Measurements from ENCODE around the gene TMEM244.

The TMEM244 gene, protein sequence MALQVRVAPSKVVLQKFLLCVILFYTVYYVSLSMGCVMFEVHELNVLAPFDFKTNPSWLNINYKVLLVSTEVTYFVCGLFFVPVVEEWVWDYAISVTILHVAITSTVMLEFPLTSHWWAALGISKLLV

DNA sequence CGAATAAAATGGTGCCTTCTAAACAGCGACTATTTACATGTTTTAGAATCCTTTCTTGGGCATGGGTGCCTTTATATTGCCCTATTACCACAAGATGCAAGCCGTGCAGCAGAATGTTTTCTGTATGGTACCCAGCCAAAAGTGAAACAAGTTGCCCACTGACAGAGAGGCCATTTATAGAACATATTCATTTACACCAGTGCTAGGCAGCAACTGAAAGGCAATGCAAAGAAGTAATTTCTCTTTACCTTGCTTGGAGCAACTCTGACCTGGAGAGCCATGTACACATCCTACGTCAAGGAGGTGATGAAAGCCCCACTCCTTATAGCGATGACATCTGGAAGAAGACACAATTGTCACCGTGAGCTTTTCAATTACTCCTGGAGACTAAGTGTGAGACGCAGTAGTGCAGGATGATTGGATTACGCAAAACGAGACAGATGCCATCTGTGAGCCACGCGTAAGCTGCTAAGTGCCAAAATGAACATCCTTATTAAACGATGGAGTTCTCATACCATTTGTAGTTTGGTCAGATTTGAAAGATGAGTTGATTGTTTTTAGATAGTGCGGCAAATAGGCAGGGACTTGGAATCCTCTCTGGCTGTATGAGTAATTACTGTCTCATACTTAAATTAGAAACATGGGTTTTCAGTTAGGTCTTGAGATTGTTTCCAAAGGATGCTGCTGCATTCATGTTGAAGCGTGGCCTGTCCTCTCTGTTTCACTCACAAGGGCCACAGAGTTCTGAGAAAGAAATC lies at the start of gene TMEM244:
Gene TMEM244, minus strand, starts transcription at position 408 of the 758 bp plus-strand sequence. Its CDS starts 127 bp downstream, at position 281.
- no peak within 1 kb of the TSS for H3K27ac ChIP-seq
- no peak within 1 kb of the TSS for H3K4me3 ChIP-seq (ENCODE audit: low read depth in 1 of 2, low read length in 1 of 2)
- TF ChIP-seq, protein P1, sequence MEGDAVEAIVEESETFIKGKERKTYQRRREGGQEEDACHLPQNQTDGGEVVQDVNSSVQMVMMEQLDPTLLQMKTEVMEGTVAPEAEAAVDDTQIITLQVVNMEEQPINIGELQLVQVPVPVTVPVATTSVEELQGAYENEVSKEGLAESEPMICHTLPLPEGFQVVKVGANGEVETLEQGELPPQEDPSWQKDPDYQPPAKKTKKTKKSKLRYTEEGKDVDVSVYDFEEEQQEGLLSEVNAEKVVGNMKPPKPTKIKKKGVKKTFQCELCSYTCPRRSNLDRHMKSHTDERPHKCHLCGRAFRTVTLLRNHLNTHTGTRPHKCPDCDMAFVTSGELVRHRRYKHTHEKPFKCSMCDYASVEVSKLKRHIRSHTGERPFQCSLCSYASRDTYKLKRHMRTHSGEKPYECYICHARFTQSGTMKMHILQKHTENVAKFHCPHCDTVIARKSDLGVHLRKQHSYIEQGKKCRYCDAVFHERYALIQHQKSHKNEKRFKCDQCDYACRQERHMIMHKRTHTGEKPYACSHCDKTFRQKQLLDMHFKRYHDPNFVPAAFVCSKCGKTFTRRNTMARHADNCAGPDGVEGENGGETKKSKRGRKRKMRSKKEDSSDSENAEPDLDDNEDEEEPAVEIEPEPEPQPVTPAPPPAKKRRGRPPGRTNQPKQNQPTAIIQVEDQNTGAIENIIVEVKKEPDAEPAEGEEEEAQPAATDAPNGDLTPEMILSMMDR (IDR thresholded peaks at IDR 0.05): no peak

DNA sequence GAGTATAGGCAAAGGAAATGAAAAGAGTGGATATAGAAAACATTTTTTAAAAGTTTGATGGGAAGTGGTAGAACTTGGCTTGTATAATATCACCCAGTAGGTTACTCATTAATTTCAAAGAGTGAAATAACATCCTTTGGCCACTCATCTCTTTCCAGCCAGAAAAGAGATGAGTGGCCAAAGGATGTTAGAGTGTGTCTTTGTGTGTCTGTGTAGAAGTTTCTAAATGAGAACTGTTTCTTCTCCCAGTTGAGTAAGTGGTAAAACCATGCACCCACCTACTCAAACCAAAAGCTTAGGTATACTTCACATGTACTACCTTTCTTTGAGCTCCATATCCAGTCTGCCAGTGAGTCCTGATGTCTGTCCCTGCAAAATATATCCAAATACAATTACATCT lies 47.7 kb upstream of the TMEM244 start:
- Histone ChIP-seq H3K4me1 (ENCODE audit: control insufficient read depth in 1 of 2, insufficient read depth in 1 of 2, low read depth in 1 of 2, low read length in 1 of 2) (peaks cover 16 to 24% of the 10 kb centered on the region in 2 experiments), H3K27ac (no peak overlapping the region), H3K36me3 (no peaks in the 10 kb centered on the region), H3K4me3 (ENCODE audit: low read depth in 1 of 2, low read length in 1 of 2) (no peak overlapping the region), H3K9me3 (no peaks in the 10 kb centered on the region), H3K27me3 (no peaks in the 10 kb centered on the region)
- TF ChIP-seq, protein P1 (IDR thresholded peaks at IDR 0.05): no peak

More for the DNA sequence above, at the start of gene TMEM244:
- Histone ChIP-seq H3K9me3 (no peaks in the 10 kb centered on the region), H3K4me1 (ENCODE audit: control insufficient read depth in 1 of 2, insufficient read depth in 1 of 2, low read depth in 1 of 2, low read length in 1 of 2) (no peaks in the 10 kb centered on the region), H3K36me3 (no peaks in the 10 kb centered on the region), H3K27me3 (no peaks in the 10 kb centered on the region)

GRCh38 chr6:129908356-129908755 lies 47.2 kb upstream of the TMEM244 start:
- TF ChIP-seq, protein P1 (IDR thresholded peaks at IDR 0.05): no peak
- peaks cover 16 to 24% of the 10 kb centered on the region in 2 experiments for H3K4me1 ChIP-seq (ENCODE audit: control insufficient read depth in 1 of 2, insufficient read depth in 1 of 2, low read depth in 1 of 2, low read length in 1 of 2)
- no peak overlapping the region for H3K27ac ChIP-seq
- no peaks in the 10 kb centered on the region for H3K27me3 ChIP-seq
- H3K9me3 ChIP-seq: no peaks in the 10 kb centered on the region
- H3K36me3 ChIP-seq: no peaks in the 10 kb centered on the region
- H3K4me3 ChIP-seq (ENCODE audit: low read depth in 1 of 2, low read length in 1 of 2): no peak overlapping the region

- H3K4me3 ChIP-seq (ENCODE audit: low read depth in 1 of 2, low read length in 1 of 2): no peak overlapping the region
- H3K4me1 ChIP-seq (ENCODE audit: control insufficient read depth in 1 of 2, insufficient read depth in 1 of 2, low read depth in 1 of 2, low read length in 1 of 2): peaks cover 14 to 20% of the 10 kb centered on the region in 2 experiments
- H3K27ac ChIP-seq: no peak overlapping the region
- no peaks in the 10 kb centered on the region for H3K27me3 ChIP-seq
- no peaks in the 10 kb centered on the region for H3K36me3 ChIP-seq
- TF ChIP-seq, protein P1 (IDR thresholded peaks at IDR 0.05): no peak
- no peaks in the 10 kb centered on the region for H3K9me3 ChIP-seq
Measured at GRCh38 chr6:129906515-129907077, 45.5 kb upstream of the TMEM244 start.

GRCh38 chr6:129903082-129903481 lies 42.0 kb upstream of the TMEM244 start:
- H3K4me3 ChIP-seq (ENCODE audit: low read depth in 1 of 2, low read length in 1 of 2): no peak overlapping the region

More at GRCh38 chr6:129903082-129903481, 42.0 kb upstream of the TMEM244 start:
- no peak overlapping the region for H3K27ac ChIP-seq
- no peaks in the 10 kb centered on the region for H3K27me3 ChIP-seq
- no peaks in the 10 kb centered on the region for H3K9me3 ChIP-seq
- H3K4me1 ChIP-seq (ENCODE audit: control insufficient read depth in 1 of 2, insufficient read depth in 1 of 2, low read depth in 1 of 2, low read length in 1 of 2): no peaks in the 10 kb centered on the region
- TF ChIP-seq, protein P1 (IDR thresholded peaks at IDR 0.05): no peak
- no peaks in the 10 kb centered on the region for H3K36me3 ChIP-seq

All from neutrophil (primary cell).